Breast epithelium (tissue), 4 donors: ENCODE data around the gene RAD51. TPM values are rescaled to one million over a fixed set of nuclear protein-coding genes. Genes with fewer than 3 reads are reported as not detected.

ENCODE experiments used
- DNase-seq, 2 donors: peaks; one replicate each; pipeline ENCODE4 v3.0.0-alpha.2; 2019; ENCODE audit warnings: low spot score in 2 of 2
- H3K27ac ChIP-seq, 2 donors: fragments of 200-600 bp; sonication (generic) in 1 of 2; one replicate each; pipeline ENCODE4 v1.5.1; 2016 to 2019; ENCODE audit warnings: mild to moderate bottlenecking in 1 of 2
- H3K27me3 ChIP-seq, 2 donors: fragments of 200-600 bp; sonication (generic) in 1 of 2; one replicate each; pipeline versions ENCODE4 v1.5.1 to v1.6.0; 2017 to 2019; ENCODE audit warnings: control low read depth in 1 of 2, mild to moderate bottlenecking in 1 of 2
- H3K36me3 ChIP-seq: fragments of 200-600 bp; one replicate; pipeline ENCODE4 v1.5.1; 2019
- H3K4me1 ChIP-seq, 2 donors: fragments of 200-600 bp; sonication (generic); one replicate each; pipeline ENCODE4 v1.5.1; 2016 to 2019; ENCODE audit warnings: control low read depth in 1 of 2
- H3K4me3 ChIP-seq, 3 donors: fragments of 200-600 bp; sonication (generic); 1 replicate in 2 of 3; 2 replicates in 1 of 3; pipeline ENCODE4 v1.5.1; 2016 to 2019; ENCODE audit warnings: mild to moderate bottlenecking in 3 of 3, moderate library complexity in 2 of 3
- H3K9me3 ChIP-seq, 2 donors: fragments of 200-600 bp; sonication (generic) in 1 of 2; one replicate each; pipeline ENCODE4 v1.5.1; 2016 to 2019; ENCODE audit warnings: control low read depth in 1 of 2
- CTCF ChIP-seq, 3 donors: fragments of 450-650 bp; IDR thresholded peaks; one replicate each; pipeline ENCODE4 v1.5.1; 2016 to 2017; ENCODE audit warnings: antibody characterized with exemption in 3 of 3, mild to moderate bottlenecking in 3 of 3, moderate library complexity in 3 of 3
- POLR2A ChIP-seq: fragments of 450-650 bp; IDR thresholded peaks from one replicate; pipeline ENCODE4 v1.6.1; 2016; ENCODE audit warnings: antibody characterized with exemption, mild to moderate bottlenecking, moderate library complexity
- POLR2AphosphoS5 ChIP-seq, 3 donors: sonication (generic); formaldehyde crosslinking; IDR thresholded peaks; one replicate each; pipeline ENCODE4 v1.6.1; 2017; ENCODE audit warnings: antibody characterized with exemption in 3 of 3
- intact Hi-C: fragments of 100-400 bp; cut with DNase I; formaldehyde crosslinking; loops from one replicate; pipeline ENCODE4 v1.15.1; 2023; ENCODE audit warnings: low total_unique reads
- total RNA-seq, 3 donors: library from RNA; depleted of rRNA; stranded (reverse); fragments of >200 nt; gene quantifications; one replicate each; pipeline ENCODE4 v1.1.0, GENCODE V29; 2016

The RAD51 gene
- total RNA-seq, 3 donors from 2014 or later: 0.44 TPM; not detected in 2

- Histone ChIP-seq H3K4me3 (peak within 1 kb of the TSS in 2 of 3 donors; percentile 40 to 58), H3K4me1 (peaks cover 7 to 17% of the 10 kb centered on the region in 2 donors), H3K36me3 (no peaks in the 10 kb centered on the region), H3K27ac (peak within 1 kb of the TSS; percentile 92 to 93), H3K9me3 (no peaks in the 10 kb centered on the region), H3K27me3 (no peaks in the 10 kb centered on the region)
- TF ChIP-seq POLR2AphosphoS5 (IDR thresholded peaks at IDR 0.05): peak in 1 of 3 donors; percentile 8
- TF ChIP-seq POLR2A: no peak
- peak; percentile 71 to 84 for DNase-seq
- intact Hi-C loops: no loop called here
These were observed 74.5 kb downstream of the RAD51 start, which contains the start of gene C15orf62 for GRCh38 chr15:40769274-40770146. Gene C15orf62, plus strand, starts transcription at chr15:40769980. Its CDS starts 516 bp downstream, at chr15:40770496.

GRCh38 chr15:40770147-40770721, 75.3 kb downstream of the RAD51 start:
- H3K27me3 ChIP-seq: no peaks in the 10 kb centered on the region
- intact Hi-C loops: no loop called here
- DNase-seq: peak in 1 of 2 donors; percentile 57
- H3K9me3 ChIP-seq: no peaks in the 10 kb centered on the region
- TF ChIP-seq POLR2A (no peak), CTCF (IDR thresholded peaks at IDR 0.05) (no peak), POLR2AphosphoS5 (IDR thresholded peaks at IDR 0.05) (no peak)
- H3K36me3 ChIP-seq: no peaks in the 10 kb centered on the region
- H3K27ac ChIP-seq: peak overlapping the region; percentile 92 to 93
- H3K4me1 ChIP-seq: peaks cover 7 to 11% of the 10 kb centered on the region in 2 donors
- peak overlapping the region in 2 of 3 donors; percentile 40 to 58 for H3K4me3 ChIP-seq

- intact Hi-C loops: no loop called here
These were observed 76.3 kb downstream of the RAD51 start for GRCh38 chr15:40771242-40771641.

GRCh38 chr15:40772014-40772413, 77.0 kb downstream of the RAD51 start:
- intact Hi-C loops: no loop called here
- H3K36me3 ChIP-seq: no peaks in the 10 kb centered on the region

More at GRCh38 chr15:40771242-40771641, 76.3 kb downstream of the RAD51 start:
- Histone ChIP-seq H3K36me3 (no peaks in the 10 kb centered on the region), H3K4me3 (peak overlapping the region in 2 of 3 donors; percentile 40 to 58), H3K27ac (peak overlapping the region; percentile 92 to 93), H3K9me3 (no peaks in the 10 kb centered on the region), H3K27me3 (no peaks in the 10 kb centered on the region), H3K4me1 (peaks cover 6 to 11% of the 10 kb centered on the region in 2 donors)
- no peak for DNase-seq
- TF ChIP-seq POLR2A (no peak), POLR2AphosphoS5 (IDR thresholded peaks at IDR 0.05) (no peak), CTCF (IDR thresholded peaks at IDR 0.05) (no peak)

GRCh38 chr15:40773496-40773895, 78.5 kb downstream of the RAD51 start:
- no peak for TF ChIP-seq POLR2A
- no peak for TF ChIP-seq CTCF (IDR thresholded peaks at IDR 0.05)
- intact Hi-C loops: no loop called here
- Histone ChIP-seq H3K27me3 (no peaks in the 10 kb centered on the region), H3K9me3 (no peaks in the 10 kb centered on the region), H3K27ac (peak overlapping the region in 1 of 2 donors; percentile 21), H3K4me3 (no peak overlapping the region), H3K36me3 (no peaks in the 10 kb centered on the region), H3K4me1 (peaks cover 9 to 12% of the 10 kb centered on the region in 2 donors)
- no peak for DNase-seq

More at GRCh38 chr15:40772014-40772413, 77.0 kb downstream of the RAD51 start:
- H3K4me3 ChIP-seq: no peak overlapping the region
- peaks cover 9% of the 10 kb centered on the region in 2 donors for H3K4me1 ChIP-seq
- no peaks in the 10 kb centered on the region for H3K9me3 ChIP-seq
- TF ChIP-seq POLR2AphosphoS5 (IDR thresholded peaks at IDR 0.05) (no peak), CTCF (IDR thresholded peaks at IDR 0.05) (no peak), POLR2A (no peak)
- H3K27ac ChIP-seq: peak overlapping the region; percentile 92 to 93
- DNase-seq: no peak
- H3K27me3 ChIP-seq: no peaks in the 10 kb centered on the region
